ENCODE measurements around the gene CDH23. TPM values are rescaled to one million over a fixed set of nuclear protein-coding genes. Genes with fewer than 3 reads are reported as not detected.

Gene CDH23
- total RNA-seq, 1 donor from 2014 or later, result 9.4 TPM

- TF ChIP-seq, protein P1, sequence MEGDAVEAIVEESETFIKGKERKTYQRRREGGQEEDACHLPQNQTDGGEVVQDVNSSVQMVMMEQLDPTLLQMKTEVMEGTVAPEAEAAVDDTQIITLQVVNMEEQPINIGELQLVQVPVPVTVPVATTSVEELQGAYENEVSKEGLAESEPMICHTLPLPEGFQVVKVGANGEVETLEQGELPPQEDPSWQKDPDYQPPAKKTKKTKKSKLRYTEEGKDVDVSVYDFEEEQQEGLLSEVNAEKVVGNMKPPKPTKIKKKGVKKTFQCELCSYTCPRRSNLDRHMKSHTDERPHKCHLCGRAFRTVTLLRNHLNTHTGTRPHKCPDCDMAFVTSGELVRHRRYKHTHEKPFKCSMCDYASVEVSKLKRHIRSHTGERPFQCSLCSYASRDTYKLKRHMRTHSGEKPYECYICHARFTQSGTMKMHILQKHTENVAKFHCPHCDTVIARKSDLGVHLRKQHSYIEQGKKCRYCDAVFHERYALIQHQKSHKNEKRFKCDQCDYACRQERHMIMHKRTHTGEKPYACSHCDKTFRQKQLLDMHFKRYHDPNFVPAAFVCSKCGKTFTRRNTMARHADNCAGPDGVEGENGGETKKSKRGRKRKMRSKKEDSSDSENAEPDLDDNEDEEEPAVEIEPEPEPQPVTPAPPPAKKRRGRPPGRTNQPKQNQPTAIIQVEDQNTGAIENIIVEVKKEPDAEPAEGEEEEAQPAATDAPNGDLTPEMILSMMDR (conservative IDR thresholded peaks at IDR 0.05), result no peak
- H3K4me1 Mint-ChIP-seq (ENCODE audit: unreplicated experiment), result peaks cover 9% of the 10 kb centered on the region
- H3K27ac Mint-ChIP-seq, result no peak overlapping the region
- peaks cover 11% of the 10 kb centered on the region for H3K27me3 Mint-ChIP-seq
- DNase-seq (ENCODE audit: extremely low spot score, unreplicated experiment), result no peak
- no peaks in the 10 kb centered on the region for H3K9me3 Mint-ChIP-seq
- no peak overlapping the region for H3K4me3 Mint-ChIP-seq
- no peaks in the 10 kb centered on the region for H3K36me3 Mint-ChIP-seq
Observed at GRCh38 chr10:71573562-71574518, 177.1 kb downstream of the CDH23 start.

GRCh38 chr10:71575451-71575850 is 178.7 kb downstream of the CDH23 start:
- H3K4me1 Mint-ChIP-seq (ENCODE audit: unreplicated experiment), result peaks cover 9% of the 10 kb centered on the region
- no peak overlapping the region for H3K27ac Mint-ChIP-seq
- no peak overlapping the region for H3K4me3 Mint-ChIP-seq
- no peaks in the 10 kb centered on the region for H3K36me3 Mint-ChIP-seq
- TF ChIP-seq, protein P1 (conservative IDR thresholded peaks at IDR 0.05), result no peak
- peaks cover 11% of the 10 kb centered on the region for H3K27me3 Mint-ChIP-seq
- no peaks in the 10 kb centered on the region for H3K9me3 Mint-ChIP-seq
- no peak for DNase-seq (ENCODE audit: extremely low spot score, unreplicated experiment)

GRCh38 chr10:71575934-71576801 is 179.4 kb downstream of the CDH23 start:
- no peak for DNase-seq (ENCODE audit: extremely low spot score, unreplicated experiment)
- H3K4me3 Mint-ChIP-seq, result no peak overlapping the region
- peaks cover 9% of the 10 kb centered on the region for H3K4me1 Mint-ChIP-seq (ENCODE audit: unreplicated experiment)
- H3K27me3 Mint-ChIP-seq, result peaks cover 11% of the 10 kb centered on the region
- no peaks in the 10 kb centered on the region for H3K9me3 Mint-ChIP-seq
- TF ChIP-seq, protein P1 (conservative IDR thresholded peaks at IDR 0.05), result no peak
- H3K27ac Mint-ChIP-seq, result no peak overlapping the region
- no peaks in the 10 kb centered on the region for H3K36me3 Mint-ChIP-seq

DNA sequence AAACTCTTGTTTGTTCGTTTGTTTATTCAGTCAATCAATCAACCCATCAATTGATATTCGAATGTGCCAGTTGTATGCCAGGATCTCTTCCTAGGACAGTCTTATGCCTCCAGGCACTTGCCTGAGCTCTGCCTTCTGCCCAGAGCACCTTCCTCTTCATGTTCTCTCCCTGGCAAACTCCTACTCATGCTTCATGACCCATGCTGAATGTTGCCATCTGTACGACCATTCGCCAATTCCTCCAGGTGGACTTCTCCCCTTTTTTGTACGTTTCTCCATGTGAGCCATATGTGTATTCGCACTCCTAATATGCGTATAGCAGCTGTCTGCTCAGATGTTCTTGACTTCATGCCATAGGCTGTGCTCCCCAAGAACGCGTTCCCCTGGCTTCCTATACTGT is 180.1 kb downstream of the CDH23 start:
- TF ChIP-seq, protein P1 (conservative IDR thresholded peaks at IDR 0.05), result no peak
- Mint-ChIP-seq H3K27ac (no peak overlapping the region), H3K4me1 (ENCODE audit: unreplicated experiment) (peaks cover 9% of the 10 kb centered on the region), H3K27me3 (peaks cover 11% of the 10 kb centered on the region), H3K4me3 (no peak overlapping the region), H3K36me3 (no peaks in the 10 kb centered on the region), H3K9me3 (no peaks in the 10 kb centered on the region)
- no peak for DNase-seq (ENCODE audit: extremely low spot score, unreplicated experiment)

- TF ChIP-seq, protein P1 (conservative IDR thresholded peaks at IDR 0.05), result no peak
- H3K27ac Mint-ChIP-seq, result no peak overlapping the region
- H3K36me3 Mint-ChIP-seq, result no peaks in the 10 kb centered on the region
- no peak for DNase-seq (ENCODE audit: extremely low spot score, unreplicated experiment)
- H3K27me3 Mint-ChIP-seq, result peaks cover 11% of the 10 kb centered on the region
- H3K9me3 Mint-ChIP-seq, result no peaks in the 10 kb centered on the region
- H3K4me3 Mint-ChIP-seq, result no peak overlapping the region
- peaks cover 9% of the 10 kb centered on the region for H3K4me1 Mint-ChIP-seq (ENCODE audit: unreplicated experiment)
Observed at GRCh38 chr10:71577345-71577744, 180.6 kb downstream of the CDH23 start.
